Astrocyte (in vitro differentiated cells and primary cell): ENCODE measurements around the gene NF2. TPM values are rescaled to one million over a fixed set of nuclear protein-coding genes. Genes with fewer than 3 reads are reported as not detected.

ENCODE experiments used
- DNase-seq: peaks from one replicate; pipeline ENCODE4 v3.0.0-alpha.2; 2010; ENCODE audit warnings: low read depth
- FAIRE-seq: peaks from 2 replicates; lab custom pipeline; 2011; peaks lifted over from hg19 to GRCh38; lab: Jason Lieb, UNC
- H2AFZ ChIP-seq: 2 replicates; pipeline ENCODE4 v1.6.0; 2012; ENCODE audit warnings: low read depth, low read length, inconsistent platforms
- H3K27ac ChIP-seq: 2 replicates; pipeline ENCODE4 v1.5.1; 2011; ENCODE audit warnings: low read depth, low read length, inconsistent platforms
- H3K27me3 ChIP-seq: 2 replicates; pipeline ENCODE4 v1.6.0; 2011; ENCODE audit warnings: low read length, inconsistent platforms; ENCODE audit not compliant: insufficient read depth
- H3K36me3 ChIP-seq: 2 replicates; pipeline ENCODE4 v1.5.1; 2011; ENCODE audit warnings: low read length, inconsistent platforms; ENCODE audit not compliant: insufficient read depth
- H3K4me1 ChIP-seq: 2 replicates; pipeline ENCODE4 v1.5.1; 2011; ENCODE audit warnings: low read length, inconsistent platforms; ENCODE audit not compliant: insufficient read depth
- H3K4me2 ChIP-seq: 2 replicates; pipeline ENCODE4 v1.6.0; 2012; ENCODE audit warnings: low read length, inconsistent platforms
- H3K4me3 ChIP-seq: 2 replicates; pipeline ENCODE4 v1.5.1; 2011; ENCODE audit warnings: low read depth, mild to moderate bottlenecking, low read length, inconsistent platforms; ENCODE audit not compliant: insufficient read depth
- H3K79me2 ChIP-seq: 2 replicates; pipeline ENCODE4 v1.6.0; 2012; ENCODE audit warnings: mild to moderate bottlenecking, low read length, inconsistent platforms; ENCODE audit not compliant: insufficient read depth
- H3K9ac ChIP-seq: 2 replicates; pipeline ENCODE4 v1.6.0; 2012; ENCODE audit warnings: mild to moderate bottlenecking, low read length, inconsistent platforms
- H3K9me3 ChIP-seq: 2 replicates; pipeline ENCODE4 v1.5.1; 2012; ENCODE audit warnings: low read depth, mild to moderate bottlenecking, low read length, inconsistent platforms; ENCODE audit not compliant: insufficient read depth
- H4K20me1 ChIP-seq: 2 replicates; pipeline ENCODE4 v1.6.0; 2012; ENCODE audit warnings: low read length, inconsistent platforms; ENCODE audit not compliant: insufficient read depth
- H3K27ac Mint-ChIP-seq: one replicate; pipeline ENCODE4 v1.8.0; 2021; ENCODE audit warnings: mild to moderate bottlenecking, mixed read lengths; ENCODE audit not compliant: unreplicated experiment
- H3K27me3 Mint-ChIP-seq: one replicate; pipeline ENCODE4 v1.8.0; 2021; ENCODE audit warnings: low read depth, mixed read lengths; ENCODE audit not compliant: unreplicated experiment
- H3K36me3 Mint-ChIP-seq: one replicate; pipeline ENCODE4 v1.8.0; 2021; ENCODE audit warnings: low read depth, mixed read lengths; ENCODE audit not compliant: unreplicated experiment
- H3K4me1 Mint-ChIP-seq: one replicate; pipeline ENCODE4 v1.8.0; 2021; ENCODE audit warnings: low read depth, mixed read lengths; ENCODE audit not compliant: unreplicated experiment
- H3K4me3 Mint-ChIP-seq: one replicate; pipeline ENCODE4 v1.8.0; 2021; ENCODE audit warnings: mild to moderate bottlenecking, moderate library complexity, mixed read lengths; ENCODE audit not compliant: unreplicated experiment
- H3K9me3 Mint-ChIP-seq: one replicate; pipeline ENCODE4 v1.8.0; 2021; ENCODE audit warnings: mild to moderate bottlenecking, mixed read lengths; ENCODE audit not compliant: unreplicated experiment
- EZH2 ChIP-seq: IDR thresholded peaks from 2 replicates; pipeline ENCODE4 v1.6.1; 2012; ENCODE audit warnings: mild to moderate bottlenecking, low read length, inconsistent platforms; ENCODE audit not compliant: insufficient read depth
- total RNA-seq: library from RNA; stranded (reverse); gene quantifications from 2 replicates; pipeline ENCODE4 v1.2.1, GENCODE V29; 2021
- TF ChIP-seq, protein P1 (sequence below): IDR thresholded peaks from 2 replicates; pipeline ENCODE4 v1.5.1; 2011; ENCODE audit warnings: low read depth, mild to moderate bottlenecking, inconsistent platforms, low read length, moderate library complexity; ENCODE audit not compliant: insufficient read depth

The NF2 gene
- total RNA-seq, 1 donor from 2014 or later = 93.4 TPM

DNA sequence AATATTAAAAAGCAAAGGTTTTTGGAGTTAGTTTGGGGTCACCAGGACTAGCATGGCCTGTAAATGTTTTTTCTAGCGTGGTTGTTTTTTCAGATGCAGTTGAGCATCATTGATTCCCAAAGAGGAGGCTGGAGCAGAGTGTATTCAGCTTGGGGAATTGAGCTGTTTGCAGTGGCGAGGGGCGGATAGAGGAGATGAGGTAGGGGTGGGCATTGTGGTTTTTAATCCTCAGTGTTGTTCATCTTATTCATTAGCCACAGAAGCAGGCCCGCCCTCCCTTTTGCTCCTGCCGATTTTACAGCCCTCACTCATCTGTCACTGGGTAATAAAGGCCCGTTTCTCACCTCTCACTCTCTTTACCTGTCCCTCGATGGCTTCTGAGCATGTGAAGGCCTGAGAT is 51.4 kb downstream of the NF2 start:
- no peak overlapping the region for H3K4me3 ChIP-seq
- H3K27me3 Mint-ChIP-seq = no peaks in the 10 kb centered on the region
- no peak overlapping the region for H3K27ac ChIP-seq
- H3K4me3 Mint-ChIP-seq = no peak overlapping the region
- no peak overlapping the region for H3K4me2 ChIP-seq
- no peaks in the 10 kb centered on the region for H3K9me3 Mint-ChIP-seq
- H3K79me2 ChIP-seq = peaks cover 4% of the 10 kb centered on the region
- TF ChIP-seq, protein P1, sequence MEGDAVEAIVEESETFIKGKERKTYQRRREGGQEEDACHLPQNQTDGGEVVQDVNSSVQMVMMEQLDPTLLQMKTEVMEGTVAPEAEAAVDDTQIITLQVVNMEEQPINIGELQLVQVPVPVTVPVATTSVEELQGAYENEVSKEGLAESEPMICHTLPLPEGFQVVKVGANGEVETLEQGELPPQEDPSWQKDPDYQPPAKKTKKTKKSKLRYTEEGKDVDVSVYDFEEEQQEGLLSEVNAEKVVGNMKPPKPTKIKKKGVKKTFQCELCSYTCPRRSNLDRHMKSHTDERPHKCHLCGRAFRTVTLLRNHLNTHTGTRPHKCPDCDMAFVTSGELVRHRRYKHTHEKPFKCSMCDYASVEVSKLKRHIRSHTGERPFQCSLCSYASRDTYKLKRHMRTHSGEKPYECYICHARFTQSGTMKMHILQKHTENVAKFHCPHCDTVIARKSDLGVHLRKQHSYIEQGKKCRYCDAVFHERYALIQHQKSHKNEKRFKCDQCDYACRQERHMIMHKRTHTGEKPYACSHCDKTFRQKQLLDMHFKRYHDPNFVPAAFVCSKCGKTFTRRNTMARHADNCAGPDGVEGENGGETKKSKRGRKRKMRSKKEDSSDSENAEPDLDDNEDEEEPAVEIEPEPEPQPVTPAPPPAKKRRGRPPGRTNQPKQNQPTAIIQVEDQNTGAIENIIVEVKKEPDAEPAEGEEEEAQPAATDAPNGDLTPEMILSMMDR = no peak
- TF ChIP-seq EZH2 = no peak
- no peaks in the 10 kb centered on the region for H3K9me3 ChIP-seq
- H3K9ac ChIP-seq = no peak overlapping the region
- H3K4me1 ChIP-seq = no peaks in the 10 kb centered on the region
- DNase-seq = no peak
- peaks cover 44% of the 10 kb centered on the region for H3K36me3 ChIP-seq
- peaks cover 2% of the 10 kb centered on the region for H3K36me3 Mint-ChIP-seq
- H3K4me1 Mint-ChIP-seq = peaks cover 7% of the 10 kb centered on the region
- no peaks in the 10 kb centered on the region for H3K27me3 ChIP-seq
- no peak overlapping the region for H3K27ac Mint-ChIP-seq
- FAIRE-seq = no peak
- H4K20me1 ChIP-seq = no peaks in the 10 kb centered on the region
- no peak overlapping the region for H2AFZ ChIP-seq

DNA sequence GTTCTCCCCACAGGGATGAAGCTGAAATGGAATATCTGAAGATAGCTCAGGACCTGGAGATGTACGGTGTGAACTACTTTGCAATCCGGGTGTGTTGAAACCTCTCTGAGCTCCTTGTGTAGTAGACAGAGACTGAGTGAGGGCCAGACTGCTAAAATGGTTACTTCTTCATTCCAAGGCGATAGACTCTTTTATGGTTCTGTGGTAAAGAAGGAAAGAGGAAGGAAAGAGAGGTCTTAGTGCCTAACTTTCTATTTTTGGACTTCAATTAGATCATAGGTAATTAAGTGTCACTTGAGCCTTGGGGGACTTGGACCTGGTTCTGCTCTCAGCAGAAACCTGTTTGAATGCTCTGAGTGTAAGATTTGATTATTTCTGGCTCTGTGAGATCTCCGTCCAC is 54.7 kb downstream of the NF2 start:
- no peak overlapping the region for H3K9ac ChIP-seq
- no peak overlapping the region for H3K27ac Mint-ChIP-seq
- no peak overlapping the region for H2AFZ ChIP-seq
- no peak for TF ChIP-seq EZH2
- TF ChIP-seq, protein P1 = no peak
- H3K4me3 ChIP-seq = no peak overlapping the region
- peaks cover 59% of the 10 kb centered on the region for H3K36me3 ChIP-seq
- no peaks in the 10 kb centered on the region for H3K9me3 ChIP-seq
- peaks cover 4% of the 10 kb centered on the region for H3K79me2 ChIP-seq
- peaks cover 7% of the 10 kb centered on the region for H3K4me1 Mint-ChIP-seq
- no peak overlapping the region for H3K4me2 ChIP-seq
- peaks cover 10% of the 10 kb centered on the region for H4K20me1 ChIP-seq
- H3K27me3 ChIP-seq = no peaks in the 10 kb centered on the region
- peaks cover 10% of the 10 kb centered on the region for H3K4me1 ChIP-seq
- no peak for DNase-seq
- H3K36me3 Mint-ChIP-seq = peaks cover 5% of the 10 kb centered on the region
- no peaks in the 10 kb centered on the region for H3K27me3 Mint-ChIP-seq
- FAIRE-seq = no peak
- H3K27ac ChIP-seq = no peak overlapping the region
- H3K9me3 Mint-ChIP-seq = no peaks in the 10 kb centered on the region
- no peak overlapping the region for H3K4me3 Mint-ChIP-seq

DNA sequence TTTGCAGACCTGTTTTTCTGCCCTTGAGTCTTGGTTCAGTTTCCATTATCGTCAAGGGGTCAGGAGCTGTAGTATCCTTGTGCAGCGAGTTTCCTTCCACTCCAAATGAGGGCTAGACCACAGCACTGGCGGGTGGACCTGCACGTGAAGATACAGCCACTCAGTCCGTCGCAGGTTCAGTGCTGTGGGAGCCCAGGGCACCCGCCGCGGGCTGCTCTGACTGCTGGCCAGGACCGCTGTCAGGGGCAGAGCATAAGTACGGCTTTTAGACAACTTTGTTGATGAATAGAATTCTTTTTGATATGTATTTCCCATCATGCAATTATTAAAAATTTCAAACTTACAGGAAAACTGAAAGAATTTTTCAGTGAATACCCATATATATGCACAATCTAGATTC is 56.6 kb downstream of the NF2 start:
- no peak overlapping the region for H3K27ac Mint-ChIP-seq
- peaks cover 17% of the 10 kb centered on the region for H3K4me1 Mint-ChIP-seq
- peaks cover 16% of the 10 kb centered on the region for H3K4me1 ChIP-seq
- H3K36me3 ChIP-seq = peaks cover 59% of the 10 kb centered on the region
- H3K27me3 ChIP-seq = no peaks in the 10 kb centered on the region
- no peak for FAIRE-seq
- H3K4me3 Mint-ChIP-seq = no peak overlapping the region
- H3K9ac ChIP-seq = no peak overlapping the region
- no peak overlapping the region for H3K27ac ChIP-seq
- H3K79me2 ChIP-seq = peaks cover 4% of the 10 kb centered on the region
- peaks cover 14% of the 10 kb centered on the region for H3K36me3 Mint-ChIP-seq
- no peaks in the 10 kb centered on the region for H3K9me3 ChIP-seq
- no peaks in the 10 kb centered on the region for H3K27me3 Mint-ChIP-seq
- no peak overlapping the region for H3K4me3 ChIP-seq
- TF ChIP-seq, protein P1 = no peak
- TF ChIP-seq EZH2 = no peak
- H4K20me1 ChIP-seq = peaks cover 21% of the 10 kb centered on the region
- no peak overlapping the region for H3K4me2 ChIP-seq
- no peaks in the 10 kb centered on the region for H3K9me3 Mint-ChIP-seq
- no peak for DNase-seq
- H2AFZ ChIP-seq = no peak overlapping the region
